Thoracic aorta (tissue), 2 donors: ENCODE data around the gene MFAP3L. TPM values are rescaled to one million over a fixed set of nuclear protein-coding genes. Genes with fewer than 3 reads are reported as not detected.
"Not testable (repeated sequence)": the region's sequence is repeated elsewhere in the genome, so short reads cannot be mapped to it uniquely, and the experiment has no call there.

Experiments
- ATAC-seq: fragments of 150-250 bp; one replicate; pipeline ENCODE4 v1.8.0; 2017; ENCODE audit warnings: low read depth; ENCODE audit not compliant: insufficient number of reproducible peaks, low FRiP score
- DNase-seq: peaks from one replicate; pipeline ENCODE4 v3.0.0-alpha.2; 2020; ENCODE audit warnings: low spot score
- H3K27ac ChIP-seq, 2 donors: fragments of 200-600 bp; sonication (generic); 1 replicate in 1 of 2; 2 replicates in 1 of 2; pipeline ENCODE4 v1.5.1; 2016; ENCODE audit warnings: mild to moderate bottlenecking in 2 of 2, moderate library complexity in 2 of 2
- H3K27me3 ChIP-seq: fragments of 200-600 bp; sonication (generic); replicated peaks from 2 replicates; pipeline ENCODE4 v1.6.0; 2016; ENCODE audit warnings: mild to moderate bottlenecking; ENCODE audit not compliant: insufficient read depth
- H3K36me3 ChIP-seq: fragments of 200-600 bp; sonication (generic); one replicate; pipeline ENCODE4 v1.5.1; 2016
- H3K4me1 ChIP-seq, 2 donors: fragments of 200-600 bp; sonication (generic); 1 replicate in 1 of 2; 2 replicates in 1 of 2; pipeline versions ENCODE4 v1.5.1 to v1.6.0; 2016; ENCODE audit warnings: low read depth in 2 of 2, mild to moderate bottlenecking in 1 of 2; ENCODE audit not compliant: control insufficient read depth in 1 of 2
- H3K4me3 ChIP-seq: fragments of 200-600 bp; sonication (generic); 2 replicates; pipeline ENCODE4 v1.5.1; 2016; ENCODE audit warnings: mild to moderate bottlenecking
- H3K9me3 ChIP-seq: fragments of 200-600 bp; sonication (generic); 2 replicates; pipeline ENCODE4 v1.5.1; 2016
- total RNA-seq, 2 donors: library from RNA; depleted of rRNA; stranded (reverse); fragments of >200 nt; gene quantifications; one replicate each; pipeline versions ENCODE4 v1.1.0 to v1.2.3, GENCODE V29; 2016
- TF ChIP-seq, protein P1 (sequence below): fragments of 200-600 bp; sonication (generic); IDR thresholded peaks from one replicate; pipeline ENCODE4 v1.5.1; 2019; ENCODE audit warnings: antibody characterized with exemption

MFAP3L gene
- total RNA-seq, 2 donors from 2014 or later, result 11.4 to 15.2 TPM

DNA sequence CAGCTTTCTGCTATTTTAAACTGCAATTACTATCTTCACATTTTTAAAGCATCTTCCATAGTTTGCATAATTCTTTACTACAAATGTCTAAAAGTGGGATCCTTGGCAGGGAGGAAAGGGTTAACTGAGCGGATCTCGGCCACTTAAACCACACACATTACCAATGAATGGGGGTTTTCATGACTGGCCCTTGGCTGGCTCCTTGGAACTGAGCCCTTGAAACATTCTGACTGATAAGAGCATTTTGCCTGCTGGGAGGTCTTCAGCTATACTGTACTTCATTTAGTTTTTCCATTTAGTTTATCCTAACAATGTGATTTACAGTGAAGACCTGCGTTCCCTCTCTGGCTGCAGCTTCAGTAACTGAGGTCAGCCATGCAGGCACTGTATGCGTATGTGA, 31.7 kb upstream of the MFAP3L start:
- TF ChIP-seq, protein P1, sequence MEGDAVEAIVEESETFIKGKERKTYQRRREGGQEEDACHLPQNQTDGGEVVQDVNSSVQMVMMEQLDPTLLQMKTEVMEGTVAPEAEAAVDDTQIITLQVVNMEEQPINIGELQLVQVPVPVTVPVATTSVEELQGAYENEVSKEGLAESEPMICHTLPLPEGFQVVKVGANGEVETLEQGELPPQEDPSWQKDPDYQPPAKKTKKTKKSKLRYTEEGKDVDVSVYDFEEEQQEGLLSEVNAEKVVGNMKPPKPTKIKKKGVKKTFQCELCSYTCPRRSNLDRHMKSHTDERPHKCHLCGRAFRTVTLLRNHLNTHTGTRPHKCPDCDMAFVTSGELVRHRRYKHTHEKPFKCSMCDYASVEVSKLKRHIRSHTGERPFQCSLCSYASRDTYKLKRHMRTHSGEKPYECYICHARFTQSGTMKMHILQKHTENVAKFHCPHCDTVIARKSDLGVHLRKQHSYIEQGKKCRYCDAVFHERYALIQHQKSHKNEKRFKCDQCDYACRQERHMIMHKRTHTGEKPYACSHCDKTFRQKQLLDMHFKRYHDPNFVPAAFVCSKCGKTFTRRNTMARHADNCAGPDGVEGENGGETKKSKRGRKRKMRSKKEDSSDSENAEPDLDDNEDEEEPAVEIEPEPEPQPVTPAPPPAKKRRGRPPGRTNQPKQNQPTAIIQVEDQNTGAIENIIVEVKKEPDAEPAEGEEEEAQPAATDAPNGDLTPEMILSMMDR, result no peak
- Histone ChIP-seq H3K27ac (no peak overlapping the region), H3K4me1 (no peaks in the 10 kb centered on the region), H3K9me3 (no peaks in the 10 kb centered on the region), H3K36me3 (peaks cover 8% of the 10 kb centered on the region), H3K27me3 (no peaks in the 10 kb centered on the region), H3K4me3 (no peak overlapping the region)
- ATAC-seq (no peak), DNase-seq (no peak)

GRCh38 chr4:170052919-170053318, 26.7 kb upstream of the MFAP3L start:
- TF ChIP-seq, protein P1, result no peak
- Histone ChIP-seq H3K36me3 (no peaks in the 10 kb centered on the region), H3K4me1 (no peaks in the 10 kb centered on the region), H3K27ac (no peak overlapping the region), H3K27me3 (no peaks in the 10 kb centered on the region), H3K4me3 (no peak overlapping the region), H3K9me3 (no peaks in the 10 kb centered on the region)
- no peak for ATAC-seq
- DNase-seq, result no peak

- Histone ChIP-seq H3K4me1 (no peaks in the 10 kb centered on the region), H3K9me3 (no peaks in the 10 kb centered on the region), H3K4me3 (no peak overlapping the region), H3K36me3 (no peaks in the 10 kb centered on the region), H3K27me3 (no peaks in the 10 kb centered on the region), H3K27ac (no peak overlapping the region)
- DNase-seq (no peak), ATAC-seq (no peak)
- TF ChIP-seq, protein P1, result no peak
Measured at GRCh38 chr4:170051402-170051801, 25.2 kb upstream of the MFAP3L start.

DNA sequence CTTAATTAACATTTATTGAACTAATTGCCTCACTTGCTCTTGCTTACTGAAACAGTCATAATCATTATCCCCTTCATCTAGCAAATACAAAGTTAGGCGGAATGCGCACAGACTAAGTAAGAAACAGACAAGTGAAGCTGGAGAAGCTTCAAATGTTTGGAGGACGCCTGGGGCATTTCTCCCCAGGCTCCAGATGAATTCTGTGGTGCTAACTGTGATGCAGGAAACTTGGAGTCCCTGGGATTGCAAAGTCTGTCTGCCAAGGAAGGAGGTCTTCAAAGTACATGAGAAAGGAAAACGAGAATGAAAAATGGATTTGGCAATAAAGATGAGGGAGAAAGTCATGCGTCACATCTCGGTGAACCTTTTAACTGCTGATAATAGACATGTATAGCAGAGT, 23.6 kb upstream of the MFAP3L start:
- ATAC-seq (no peak), DNase-seq (no peak)
- Histone ChIP-seq H3K36me3 (no peaks in the 10 kb centered on the region), H3K27ac (no peak overlapping the region), H3K4me3 (no peak overlapping the region), H3K4me1 (no peaks in the 10 kb centered on the region), H3K27me3 (no peaks in the 10 kb centered on the region), H3K9me3 (no peaks in the 10 kb centered on the region)
- TF ChIP-seq, protein P1, result no peak

DNA sequence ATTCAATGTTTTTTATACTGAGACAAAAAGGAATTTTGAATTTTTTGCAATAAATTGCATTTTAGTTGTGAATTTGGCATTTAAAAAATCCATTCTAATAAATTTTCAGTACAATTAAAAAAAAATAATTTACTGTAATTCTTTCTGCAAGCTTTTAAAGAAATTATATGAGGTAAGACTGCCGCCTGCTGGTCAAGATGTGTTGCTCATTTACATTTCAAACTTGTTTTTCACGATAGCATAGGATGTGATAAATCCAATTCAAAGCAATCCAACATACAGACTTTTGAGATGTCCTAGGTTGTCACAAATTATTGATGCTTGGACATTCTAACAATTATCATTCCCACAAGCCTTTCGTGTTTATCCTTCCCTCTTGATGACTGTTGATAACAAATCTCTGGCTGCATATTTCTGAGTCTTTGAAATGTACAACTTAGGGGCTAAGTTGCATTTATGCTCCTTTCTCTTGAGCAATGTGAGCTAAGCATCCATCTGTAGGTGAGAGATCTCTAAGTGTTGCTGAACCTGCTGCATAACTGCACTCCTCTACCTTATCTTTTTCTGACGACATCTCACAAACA, 21.7 kb upstream of the MFAP3L start:
- no peaks in the 10 kb centered on the region for H3K27me3 ChIP-seq
- H3K4me1 ChIP-seq, result no peaks in the 10 kb centered on the region
- TF ChIP-seq, protein P1, result peak; percentile 78
- H3K27ac ChIP-seq, result no peak overlapping the region
- no peak overlapping the region for H3K4me3 ChIP-seq
- ATAC-seq, result no peak
- H3K36me3 ChIP-seq, result no peaks in the 10 kb centered on the region
- no peaks in the 10 kb centered on the region for H3K9me3 ChIP-seq
- no peak for DNase-seq

DNA sequence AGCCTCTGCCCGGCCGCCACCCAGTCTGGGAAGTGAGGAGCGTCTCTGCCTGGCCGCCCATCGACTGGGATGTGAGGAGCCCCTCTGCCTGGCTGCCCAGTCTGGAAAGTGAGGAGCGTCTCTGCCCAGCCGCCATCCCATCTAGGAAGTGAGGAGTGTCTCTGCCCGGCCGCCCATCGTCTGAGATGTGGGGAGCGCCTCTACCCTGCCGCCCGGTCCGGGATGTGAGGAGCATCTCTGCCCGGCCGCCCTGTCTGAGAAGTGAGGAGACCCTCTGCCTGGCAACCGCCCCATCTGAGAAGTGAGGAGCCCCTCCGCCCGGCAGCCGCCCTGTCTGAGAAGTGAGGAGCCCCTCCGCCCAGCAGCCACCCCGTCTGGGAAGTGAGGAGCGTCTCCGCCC, 20.0 kb upstream of the MFAP3L start:
- H3K36me3 ChIP-seq, result not testable (repeated sequence)

More for the DNA sequence above, 20.0 kb upstream of the MFAP3L start:
- DNase-seq, H3K4me3 ChIP-seq, H3K4me1 ChIP-seq, H3K9me3 ChIP-seq, H3K27ac ChIP-seq, ATAC-seq, H3K27me3 ChIP-seq: not testable (repeated sequence)
